HG03039 (cell line): ENCODE results near the gene PNKP.

Experiments
- ATAC-seq: cut with Tn5 transposase; IDR thresholded peaks from one replicate; pipeline ENCODE4 v1.9.1; 2021; ENCODE audit warnings: mild to moderate bottlenecking, moderate library complexity; ENCODE audit not compliant: unreplicated experiment

The PNKP gene

DNA sequence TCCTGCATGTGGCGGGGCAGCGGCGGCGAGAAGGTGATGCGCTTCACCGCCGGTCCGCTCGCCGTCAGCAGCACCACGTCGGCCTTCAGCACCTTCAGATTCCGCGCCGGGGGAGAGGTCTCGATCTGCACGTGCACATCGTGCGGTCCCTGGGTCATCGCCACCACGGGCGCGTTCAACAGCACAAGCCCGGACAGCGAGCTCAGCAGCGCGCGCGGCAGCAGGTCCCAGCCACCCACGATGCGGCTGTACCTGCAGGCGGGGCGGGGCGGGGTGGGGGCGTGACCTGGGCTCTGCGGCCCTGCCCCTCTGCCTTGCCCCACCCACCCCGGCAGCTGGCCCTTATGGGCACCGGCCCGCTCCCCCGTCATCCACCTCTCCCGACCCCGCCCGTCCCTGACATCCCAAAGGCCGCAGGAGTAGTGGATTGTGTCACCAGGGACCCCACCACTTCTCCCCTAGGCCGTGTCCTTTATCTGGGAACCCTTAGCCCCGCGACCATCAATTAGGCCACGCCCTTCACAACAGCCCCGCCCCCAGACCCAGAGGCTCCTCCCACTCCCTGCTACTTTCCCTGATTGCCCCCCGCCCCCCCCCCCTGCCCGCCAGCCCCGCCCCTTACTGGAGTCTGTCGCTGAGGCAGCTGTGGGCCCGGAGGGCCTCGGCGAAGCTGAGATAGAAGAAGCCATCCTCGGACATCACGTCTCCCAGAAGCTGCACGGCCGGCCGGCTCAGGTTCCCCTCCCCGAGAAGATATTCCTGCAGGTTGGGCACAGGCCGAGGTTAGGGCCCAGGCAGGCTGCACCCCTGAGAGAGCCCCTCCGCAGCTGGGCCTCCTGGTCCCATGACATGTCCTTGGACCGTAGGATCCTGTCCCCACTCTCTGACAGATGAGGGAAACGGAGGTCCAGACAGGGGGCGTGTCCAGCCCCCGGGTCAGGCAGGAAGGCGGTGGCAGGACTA is 23.3 kb upstream of the PNKP start:
- ATAC-seq = no peak

GRCh38 chr19:49889687-49890348 is 22.4 kb upstream of the PNKP start:
- no peak for ATAC-seq

DNA sequence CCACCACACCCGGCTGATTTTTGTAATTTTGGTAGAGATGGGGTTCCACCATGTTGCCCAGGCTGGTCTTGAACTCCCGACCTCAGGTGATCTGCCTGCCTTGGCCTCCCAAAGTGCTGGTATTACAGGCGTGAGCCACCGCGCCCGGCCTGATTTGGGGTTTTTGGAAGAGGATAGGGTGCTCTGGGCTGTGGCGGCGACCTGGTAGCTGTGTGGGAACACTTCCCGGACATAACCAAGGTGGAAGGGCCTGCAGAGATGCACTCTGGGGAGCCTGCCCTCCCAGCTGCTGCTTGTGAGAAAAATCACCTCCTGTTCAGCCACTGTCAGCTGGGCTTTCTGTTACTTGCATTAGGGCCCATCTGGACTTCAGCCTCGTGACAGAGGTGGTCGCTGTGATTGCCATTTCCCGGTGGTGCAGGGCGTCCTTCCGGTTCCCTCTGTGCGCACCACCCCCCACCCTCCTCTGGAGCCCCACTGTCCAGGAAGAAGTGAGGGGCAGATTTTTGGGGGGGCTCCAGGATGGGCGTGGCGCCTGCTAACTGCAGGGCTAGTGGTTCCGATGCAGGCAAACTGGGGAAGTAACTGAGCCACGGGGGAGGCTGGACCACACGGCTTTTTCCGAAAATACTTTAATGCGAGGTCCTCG is 21.8 kb upstream of the PNKP start:
- no peak for ATAC-seq

GRCh38 chr19:49888510-49888824 is 21.1 kb upstream of the PNKP start:
- ATAC-seq = no peak

GRCh38 chr19:49887665-49888509 is 20.5 kb upstream of the PNKP start:
- ATAC-seq = no peak

GRCh38 chr19:49887037-49887664 is 19.8 kb upstream of the PNKP start:
- ATAC-seq = no peak

- ATAC-seq = no peak
Observed at GRCh38 chr19:49884760-49885159, 17.4 kb upstream of the PNKP start.

DNA sequence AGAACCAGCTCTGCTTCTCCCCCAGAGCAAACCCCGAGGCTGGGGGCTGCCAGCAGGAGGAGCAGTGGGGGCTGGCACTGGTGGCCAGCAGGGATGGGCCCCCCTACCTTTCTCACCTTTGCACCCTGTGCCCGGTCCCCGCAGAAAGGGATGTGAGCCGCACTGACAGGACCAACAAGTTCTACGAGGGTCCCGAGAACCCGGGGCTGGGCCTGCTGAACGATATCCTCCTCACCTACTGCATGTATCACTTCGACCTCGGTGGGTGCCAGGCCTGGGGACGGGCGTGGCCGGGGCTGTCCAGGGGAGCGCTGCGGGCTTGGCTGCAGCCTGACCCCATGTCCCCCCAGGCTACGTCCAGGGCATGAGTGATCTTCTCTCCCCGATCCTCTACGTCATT is 16.7 kb upstream of the PNKP start:
- ATAC-seq = no peak

- ATAC-seq = no peak
Observed at GRCh38 chr19:49883094-49883493, 15.7 kb upstream of the PNKP start.

GRCh38 chr19:49882643-49883042 is 15.3 kb upstream of the PNKP start:
- no peak for ATAC-seq

DNA sequence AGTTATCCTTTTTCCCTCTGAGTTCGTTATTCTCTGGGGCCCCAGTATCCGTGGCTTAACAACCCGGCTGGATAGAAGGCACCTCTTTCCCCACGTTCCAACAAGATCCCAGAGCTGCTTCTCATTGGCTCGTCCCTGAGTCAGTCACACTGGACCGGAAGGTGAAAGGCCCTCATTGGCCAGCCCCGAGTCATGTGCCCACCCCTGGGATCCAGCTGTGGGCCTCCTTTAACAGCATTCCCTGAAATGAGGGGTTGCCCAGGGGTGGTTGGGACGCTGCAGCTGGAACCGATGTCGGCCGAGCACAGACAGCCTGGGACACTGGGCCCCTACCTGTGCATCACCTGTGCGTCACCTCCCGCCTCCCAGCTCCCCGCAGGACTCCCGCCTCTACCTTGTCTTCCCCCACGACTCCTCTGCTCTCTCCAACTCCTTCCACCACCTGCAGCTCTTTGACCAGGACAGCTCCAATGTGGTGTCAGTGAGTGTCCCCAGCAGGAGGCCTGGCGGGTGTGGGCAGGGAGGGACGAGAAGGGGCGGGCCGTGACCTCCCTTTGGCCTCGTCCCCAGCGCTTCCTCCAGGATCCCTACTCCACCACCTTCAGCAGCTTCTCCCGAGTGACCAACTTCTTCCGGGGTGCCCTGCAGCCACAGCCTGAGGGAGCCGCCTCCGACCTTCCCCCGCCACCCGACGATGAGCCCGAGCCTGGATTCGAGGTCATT is 14.5 kb upstream of the PNKP start:
- ATAC-seq = no peak

- ATAC-seq = no peak
Observed at GRCh38 chr19:49881186-49881585, 13.8 kb upstream of the PNKP start.

- ATAC-seq = no peak
Observed at GRCh38 chr19:49880162-49880869, 12.9 kb upstream of the PNKP start.

DNA sequence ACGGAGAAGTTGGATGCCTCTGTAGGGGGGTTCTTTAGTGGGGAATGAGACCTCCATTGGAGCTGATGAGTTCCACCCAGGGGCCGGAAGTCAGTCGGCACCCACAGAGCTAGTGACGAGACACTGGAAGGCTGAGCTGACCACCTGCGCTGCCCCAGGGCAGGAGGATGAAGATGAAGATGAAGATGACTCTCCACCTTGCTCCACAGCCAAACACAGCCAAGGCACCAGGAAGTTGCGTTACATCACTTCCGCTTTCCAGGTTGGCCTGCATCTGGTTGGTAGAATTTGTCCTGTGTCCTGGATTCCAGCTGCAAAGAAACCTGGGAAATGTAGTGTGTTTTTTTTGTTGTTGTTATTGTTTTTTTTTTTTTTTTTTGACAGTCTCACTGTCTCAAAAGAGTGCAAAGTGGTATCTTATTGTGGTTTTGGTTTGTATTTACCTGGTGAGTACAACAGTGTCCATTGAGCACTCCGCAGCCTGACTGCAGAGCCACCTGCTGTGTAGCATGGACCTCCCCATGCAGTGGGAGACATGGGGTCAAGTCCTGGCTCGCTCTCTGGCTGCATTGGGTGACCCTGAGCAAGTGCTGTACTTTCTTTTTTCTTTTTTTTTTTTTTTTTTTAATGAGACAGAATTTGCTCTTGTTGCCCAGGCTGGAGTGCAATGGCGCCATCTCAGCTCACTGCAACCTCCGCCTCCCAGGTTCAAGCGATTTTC is 12.0 kb upstream of the PNKP start:
- no peak for ATAC-seq

DNA sequence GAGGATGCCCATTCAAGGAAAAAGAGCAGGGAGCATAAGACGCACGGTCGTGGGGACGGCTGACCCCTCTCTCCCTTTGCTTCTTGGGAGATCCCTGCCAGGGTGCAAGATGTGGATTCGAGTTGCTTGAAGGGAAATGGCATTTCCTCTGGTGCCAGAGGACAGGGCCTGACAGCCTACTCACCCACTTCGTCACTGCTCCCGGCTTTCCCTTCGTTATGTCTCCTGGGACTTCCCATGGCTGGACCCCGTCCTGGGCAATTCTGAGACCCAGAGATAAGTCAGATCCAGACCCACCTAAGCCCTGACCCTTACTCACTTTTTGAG is 11.3 kb upstream of the PNKP start:
- ATAC-seq = no peak

DNA sequence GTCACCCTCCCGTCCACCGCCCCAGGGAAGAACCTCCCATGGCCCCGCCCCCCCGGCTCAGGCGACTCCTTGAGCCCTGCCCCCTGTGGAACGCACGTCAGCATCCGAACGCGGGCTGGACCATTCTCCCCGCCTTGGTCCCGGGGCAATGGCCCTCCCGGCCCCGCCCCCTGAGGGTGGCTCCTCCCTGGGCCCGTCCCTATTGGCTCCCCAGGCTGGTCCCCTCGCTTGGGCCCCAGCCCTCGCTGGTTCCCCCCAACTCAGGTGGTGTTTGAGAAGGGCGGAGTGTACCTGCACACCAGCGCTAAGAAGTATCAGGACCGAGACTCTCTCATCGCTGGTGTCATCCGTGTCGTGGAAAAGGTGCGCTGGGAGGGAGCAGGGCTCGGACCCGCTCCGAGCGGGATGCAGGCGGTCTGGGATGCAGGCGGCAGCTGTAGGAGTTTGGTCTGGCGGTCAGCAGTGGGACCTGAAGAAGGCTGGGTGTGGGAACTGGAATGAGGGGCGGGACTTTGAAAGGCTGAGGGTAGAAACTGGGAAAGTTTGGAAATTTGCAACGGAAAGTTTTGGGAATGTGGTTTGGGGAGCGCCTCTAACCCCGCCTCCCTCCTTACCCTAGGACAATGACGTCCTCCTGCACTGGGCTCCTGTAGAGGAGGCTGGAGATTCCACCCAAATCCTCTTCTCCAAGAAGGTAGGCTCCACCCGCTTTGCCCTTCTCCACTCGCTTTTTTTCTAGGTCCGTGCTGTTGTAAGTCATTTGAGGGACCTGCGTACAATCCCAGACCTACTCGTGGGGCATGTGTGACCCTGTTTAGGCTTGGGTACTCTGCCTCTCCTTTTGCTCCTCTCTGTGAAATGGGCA is 10.7 kb upstream of the PNKP start:
- peak; percentile 36 for ATAC-seq

DNA sequence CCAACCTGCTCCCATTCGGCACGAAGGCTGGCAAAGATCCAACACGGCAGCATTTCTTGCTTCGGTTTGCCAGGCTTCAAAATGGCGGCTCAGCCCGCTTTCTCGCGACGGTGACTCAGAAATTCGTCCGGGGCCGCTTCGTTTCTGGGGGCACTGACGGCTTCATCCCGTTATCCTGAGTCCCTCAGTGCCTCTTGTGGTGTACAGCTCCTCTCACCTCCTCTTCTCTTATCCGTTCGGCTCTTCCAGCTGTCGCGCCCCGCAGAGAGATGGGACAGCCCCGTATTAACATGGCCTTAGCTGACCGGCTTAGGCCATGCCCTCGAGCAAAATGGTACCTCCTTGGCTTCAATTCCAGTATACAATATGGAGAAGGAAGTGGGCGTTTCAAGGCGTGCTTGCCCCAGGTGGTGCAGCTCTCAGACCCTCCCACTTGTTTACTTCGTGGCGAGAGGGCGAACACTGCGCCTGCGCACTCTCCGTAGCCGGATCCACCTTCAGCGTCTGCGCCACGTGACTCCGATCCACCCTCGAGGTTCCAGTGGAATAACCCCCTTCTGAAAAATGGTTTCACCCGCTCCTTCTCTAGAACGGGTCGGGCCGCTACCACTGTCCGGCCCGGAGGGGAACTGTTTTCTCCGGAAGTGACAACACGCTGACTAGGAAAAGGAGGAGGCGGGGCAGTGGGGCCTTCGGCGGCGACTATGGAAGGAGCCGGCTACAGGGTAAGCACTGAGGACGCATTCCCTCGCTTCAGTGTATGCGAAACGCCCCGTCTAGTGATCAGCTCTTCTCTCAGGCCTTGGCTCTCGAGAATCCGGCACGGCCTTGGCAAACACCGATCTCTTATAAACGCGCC is 9.9 kb upstream of the PNKP start, which contains the start of the genes AKT1S1 and TBC1D17:
Gene AKT1S1, minus strand, starts transcription at position 336 of the 859 bp plus-strand sequence. CDS start 4,060 bp downstream, outside the sequence.
Gene TBC1D17, plus strand, starts transcription at position 683 of the 859 bp plus-strand sequence. Its CDS starts 22 bp downstream, at position 705.
- peak; percentile 47 for ATAC-seq
